Measurements from ENCODE around the gene C1S. TPM values are rescaled to one million over a fixed set of nuclear protein-coding genes. Genes with fewer than 3 reads are reported as not detected.

Gene C1S
- total RNA-seq, 1 donor from 2014 or later: 6.3 TPM

- Histone ChIP-seq H3K27me3 (ENCODE audit: control insufficient read depth, insufficient read depth, low read length) (no peaks in the 10 kb centered on the region), H3K4me3 (ENCODE audit: low read depth, low read length) (no peak overlapping the region), H3K36me3 (ENCODE audit: control insufficient read depth, insufficient read depth, low read length) (no peaks in the 10 kb centered on the region)
- TF ChIP-seq, protein P1, sequence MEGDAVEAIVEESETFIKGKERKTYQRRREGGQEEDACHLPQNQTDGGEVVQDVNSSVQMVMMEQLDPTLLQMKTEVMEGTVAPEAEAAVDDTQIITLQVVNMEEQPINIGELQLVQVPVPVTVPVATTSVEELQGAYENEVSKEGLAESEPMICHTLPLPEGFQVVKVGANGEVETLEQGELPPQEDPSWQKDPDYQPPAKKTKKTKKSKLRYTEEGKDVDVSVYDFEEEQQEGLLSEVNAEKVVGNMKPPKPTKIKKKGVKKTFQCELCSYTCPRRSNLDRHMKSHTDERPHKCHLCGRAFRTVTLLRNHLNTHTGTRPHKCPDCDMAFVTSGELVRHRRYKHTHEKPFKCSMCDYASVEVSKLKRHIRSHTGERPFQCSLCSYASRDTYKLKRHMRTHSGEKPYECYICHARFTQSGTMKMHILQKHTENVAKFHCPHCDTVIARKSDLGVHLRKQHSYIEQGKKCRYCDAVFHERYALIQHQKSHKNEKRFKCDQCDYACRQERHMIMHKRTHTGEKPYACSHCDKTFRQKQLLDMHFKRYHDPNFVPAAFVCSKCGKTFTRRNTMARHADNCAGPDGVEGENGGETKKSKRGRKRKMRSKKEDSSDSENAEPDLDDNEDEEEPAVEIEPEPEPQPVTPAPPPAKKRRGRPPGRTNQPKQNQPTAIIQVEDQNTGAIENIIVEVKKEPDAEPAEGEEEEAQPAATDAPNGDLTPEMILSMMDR (IDR thresholded peaks at IDR 0.05; ENCODE audit: insufficient read depth, low read length, severe bottlenecking): no peak
- DNase-seq (ENCODE audit: low read depth) (no peak), FAIRE-seq (no peak)
Observed at GRCh38 chr12:7075518-7075917, 15.0 kb downstream of the C1S start.

- TF ChIP-seq, protein P1 (IDR thresholded peaks at IDR 0.05; ENCODE audit: insufficient read depth, low read length, severe bottlenecking): no peak
- H3K36me3 ChIP-seq (ENCODE audit: control insufficient read depth, insufficient read depth, low read length): no peaks in the 10 kb centered on the region
- no peak overlapping the region for H3K4me3 ChIP-seq (ENCODE audit: low read depth, low read length)
- FAIRE-seq: no peak
- peak; percentile 60 for DNase-seq (ENCODE audit: low read depth)
- no peaks in the 10 kb centered on the region for H3K27me3 ChIP-seq (ENCODE audit: control insufficient read depth, insufficient read depth, low read length)
Observed at GRCh38 chr12:7075939-7076338, 15.4 kb downstream of the C1S start.

DNA sequence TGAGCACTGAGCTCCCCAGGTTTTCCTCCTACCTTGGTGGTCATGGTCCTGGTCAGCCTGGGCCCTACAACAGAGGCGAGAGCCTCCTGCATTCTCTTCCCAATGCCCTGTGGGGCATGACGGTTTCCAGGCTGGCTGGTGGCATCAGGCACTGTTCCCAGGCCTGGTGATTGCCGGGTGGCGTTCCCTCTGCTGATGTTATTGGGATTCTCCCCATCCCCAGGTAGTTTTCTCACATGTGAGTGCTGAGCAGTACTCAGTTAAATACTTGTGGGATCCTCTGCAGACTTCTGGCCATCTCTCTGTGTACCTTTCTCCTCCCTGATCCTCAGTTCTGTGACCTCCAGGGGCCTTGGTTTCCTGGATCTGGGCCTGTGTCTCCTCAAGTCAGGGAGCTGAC lies 16.0 kb downstream of the C1S start:
- TF ChIP-seq, protein P1 (IDR thresholded peaks at IDR 0.05; ENCODE audit: insufficient read depth, low read length, severe bottlenecking): no peak
- FAIRE-seq: no peak
- no peak for DNase-seq (ENCODE audit: low read depth)
- Histone ChIP-seq H3K27me3 (ENCODE audit: control insufficient read depth, insufficient read depth, low read length) (no peaks in the 10 kb centered on the region), H3K4me3 (ENCODE audit: low read depth, low read length) (no peak overlapping the region), H3K36me3 (ENCODE audit: control insufficient read depth, insufficient read depth, low read length) (no peaks in the 10 kb centered on the region)

DNA sequence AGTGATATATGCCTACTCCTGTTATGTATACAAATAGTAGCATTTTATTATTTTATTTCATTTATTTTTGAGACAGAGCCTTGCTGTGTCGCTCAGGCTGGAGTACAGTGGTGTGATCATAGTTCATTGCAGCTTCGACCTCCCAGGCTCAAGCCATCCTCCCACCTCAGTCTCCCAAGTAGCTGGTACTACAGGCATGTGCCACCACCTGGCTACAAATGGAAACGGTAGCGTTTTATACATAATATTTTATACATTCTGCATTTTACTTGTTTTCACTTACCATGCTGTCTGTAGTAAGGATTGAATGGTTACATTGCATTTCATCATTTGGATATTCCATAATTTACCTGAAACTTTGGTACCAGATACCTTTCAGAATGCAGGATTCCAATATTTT lies 17.6 kb downstream of the C1S start:
- TF ChIP-seq, protein P1 (IDR thresholded peaks at IDR 0.05; ENCODE audit: insufficient read depth, low read length, severe bottlenecking): no peak
- no peaks in the 10 kb centered on the region for H3K27me3 ChIP-seq (ENCODE audit: control insufficient read depth, insufficient read depth, low read length)
- no peak for FAIRE-seq
- H3K4me3 ChIP-seq (ENCODE audit: low read depth, low read length): no peak overlapping the region
- no peaks in the 10 kb centered on the region for H3K36me3 ChIP-seq (ENCODE audit: control insufficient read depth, insufficient read depth, low read length)
- DNase-seq (ENCODE audit: low read depth): no peak

DNA sequence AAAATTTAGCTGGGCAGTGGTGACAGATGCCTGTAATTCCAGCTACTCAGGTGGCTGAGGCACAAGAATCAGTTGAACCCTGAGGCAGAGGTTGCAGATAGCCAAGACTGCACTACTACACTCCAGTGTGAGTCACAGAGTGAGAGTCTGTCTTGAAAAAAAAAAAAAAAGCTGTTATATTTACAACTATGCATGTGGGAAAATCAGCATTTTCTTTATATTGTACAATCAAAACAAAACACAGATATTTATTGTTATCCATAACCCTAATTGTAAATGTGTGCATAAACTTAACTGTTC lies 19.3 kb downstream of the C1S start:
- Histone ChIP-seq H3K4me3 (ENCODE audit: low read depth, low read length) (no peak overlapping the region), H3K36me3 (ENCODE audit: control insufficient read depth, insufficient read depth, low read length) (no peaks in the 10 kb centered on the region), H3K27me3 (ENCODE audit: control insufficient read depth, insufficient read depth, low read length) (no peaks in the 10 kb centered on the region)
- FAIRE-seq (no peak), DNase-seq (ENCODE audit: low read depth) (peak; percentile 89)
- TF ChIP-seq, protein P1 (IDR thresholded peaks at IDR 0.05; ENCODE audit: insufficient read depth, low read length, severe bottlenecking): no peak

GRCh38 chr12:7081037-7081436 lies 20.5 kb downstream of the C1S start:
- H3K27me3 ChIP-seq (ENCODE audit: control insufficient read depth, insufficient read depth, low read length): no peaks in the 10 kb centered on the region
- FAIRE-seq: no peak
- TF ChIP-seq, protein P1 (IDR thresholded peaks at IDR 0.05; ENCODE audit: insufficient read depth, low read length, severe bottlenecking): no peak
- H3K4me3 ChIP-seq (ENCODE audit: low read depth, low read length): no peak overlapping the region
- DNase-seq (ENCODE audit: low read depth): no peak
- no peaks in the 10 kb centered on the region for H3K36me3 ChIP-seq (ENCODE audit: control insufficient read depth, insufficient read depth, low read length)

Measured in bronchial epithelial cell (primary cell).